GM12872 (cell line): ENCODE results near the gene SKI.

ENCODE experiments used
- TF ChIP-seq, protein P1 (sequence below): IDR thresholded peaks from 3 replicates; pipeline ENCODE4 v1.5.1; 2011; ENCODE audit warnings: low read depth, mild to moderate bottlenecking, low read length, moderate library complexity; ENCODE audit not compliant: insufficient read depth

SKI gene

DNA sequence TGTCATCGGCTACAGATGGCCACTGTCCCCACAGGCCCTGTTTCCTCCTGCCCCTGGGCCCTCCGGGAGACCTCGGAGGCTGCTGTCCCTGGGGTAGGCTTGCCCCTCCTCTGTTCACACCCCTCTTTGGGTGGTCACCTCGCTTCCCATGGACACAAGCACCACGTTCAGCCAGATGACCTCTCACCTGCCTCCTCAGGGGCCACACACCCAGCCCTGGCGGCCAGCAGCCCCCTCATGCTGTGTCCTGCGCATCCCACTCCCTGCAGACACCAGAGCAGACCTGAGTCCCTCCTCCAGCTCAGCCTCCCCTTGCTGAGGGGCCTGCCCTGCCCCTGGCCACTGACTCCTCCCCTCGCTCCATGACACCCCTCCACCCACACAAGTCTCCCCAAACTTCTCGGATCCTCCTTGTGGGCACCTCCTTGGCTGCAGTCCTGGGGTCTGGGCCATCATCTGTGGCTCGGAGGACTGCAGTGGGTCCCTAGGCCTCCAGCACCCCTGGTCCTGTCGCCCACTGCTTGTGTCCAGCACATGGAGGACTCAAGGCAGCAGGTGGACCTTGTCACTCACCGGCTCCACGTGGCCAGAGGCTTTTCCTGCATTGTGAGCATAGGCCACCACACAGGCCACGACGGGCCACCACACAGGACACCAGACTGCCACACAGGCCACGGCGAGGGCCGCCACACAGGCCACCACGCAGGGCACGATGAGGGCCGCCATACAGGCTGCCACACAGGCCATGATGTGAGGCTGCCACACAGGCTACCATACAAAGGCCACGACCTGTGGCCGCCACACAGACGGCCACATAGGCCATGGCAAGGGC lies 112.2 kb downstream of the SKI start:
- TF ChIP-seq, protein P1, sequence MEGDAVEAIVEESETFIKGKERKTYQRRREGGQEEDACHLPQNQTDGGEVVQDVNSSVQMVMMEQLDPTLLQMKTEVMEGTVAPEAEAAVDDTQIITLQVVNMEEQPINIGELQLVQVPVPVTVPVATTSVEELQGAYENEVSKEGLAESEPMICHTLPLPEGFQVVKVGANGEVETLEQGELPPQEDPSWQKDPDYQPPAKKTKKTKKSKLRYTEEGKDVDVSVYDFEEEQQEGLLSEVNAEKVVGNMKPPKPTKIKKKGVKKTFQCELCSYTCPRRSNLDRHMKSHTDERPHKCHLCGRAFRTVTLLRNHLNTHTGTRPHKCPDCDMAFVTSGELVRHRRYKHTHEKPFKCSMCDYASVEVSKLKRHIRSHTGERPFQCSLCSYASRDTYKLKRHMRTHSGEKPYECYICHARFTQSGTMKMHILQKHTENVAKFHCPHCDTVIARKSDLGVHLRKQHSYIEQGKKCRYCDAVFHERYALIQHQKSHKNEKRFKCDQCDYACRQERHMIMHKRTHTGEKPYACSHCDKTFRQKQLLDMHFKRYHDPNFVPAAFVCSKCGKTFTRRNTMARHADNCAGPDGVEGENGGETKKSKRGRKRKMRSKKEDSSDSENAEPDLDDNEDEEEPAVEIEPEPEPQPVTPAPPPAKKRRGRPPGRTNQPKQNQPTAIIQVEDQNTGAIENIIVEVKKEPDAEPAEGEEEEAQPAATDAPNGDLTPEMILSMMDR, result no peak

DNA sequence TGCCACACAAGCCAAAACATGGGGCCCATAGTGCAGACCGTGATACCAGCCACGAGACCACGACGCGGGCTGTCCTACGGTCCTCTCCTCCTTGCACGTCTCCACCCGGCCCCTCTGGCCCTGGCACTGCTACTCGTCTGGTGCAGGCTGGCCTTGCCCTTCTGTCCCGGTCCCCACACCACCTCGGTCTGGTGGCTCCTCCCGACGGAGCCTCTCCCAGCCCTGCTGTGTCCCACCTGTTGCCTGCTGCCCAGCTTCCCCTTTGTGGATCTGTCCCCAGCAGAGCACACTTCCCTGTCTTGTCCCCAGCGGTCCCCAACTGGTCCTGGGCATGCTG lies 112.8 kb downstream of the SKI start:
- TF ChIP-seq, protein P1, result no peak

DNA sequence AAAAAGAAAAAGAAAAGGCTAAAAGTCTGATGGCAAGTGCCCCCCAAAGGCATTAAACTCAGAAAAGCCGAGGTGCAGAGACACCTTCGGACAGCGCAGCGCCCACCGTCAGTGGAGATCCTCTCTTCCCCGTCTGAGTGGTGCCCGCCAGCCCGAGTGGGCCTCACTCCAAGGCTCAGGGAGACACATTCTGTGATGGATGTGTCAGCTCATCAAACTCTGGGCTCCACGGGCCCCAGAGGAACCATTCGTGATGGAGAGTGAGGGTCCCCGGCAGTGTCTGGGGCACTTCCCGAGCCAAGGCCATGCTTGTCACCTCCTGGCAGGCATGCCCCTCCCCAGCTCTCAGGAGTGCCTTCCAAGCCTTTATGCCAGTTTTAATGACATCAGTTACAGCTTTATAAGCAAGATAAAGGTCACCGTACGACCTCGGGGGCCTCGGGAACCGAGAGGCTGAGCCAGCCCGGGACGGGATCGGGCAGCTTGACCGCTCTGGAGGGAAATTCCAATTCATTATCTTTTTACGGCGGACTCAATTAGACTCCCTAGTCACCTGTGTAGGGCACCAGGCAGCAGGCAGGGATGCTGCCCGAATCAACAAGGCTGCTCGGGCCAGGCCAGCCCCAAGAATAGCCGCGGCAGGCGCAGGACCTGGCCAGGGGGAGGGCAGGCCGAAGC lies 113.7 kb downstream of the SKI start:
- TF ChIP-seq, protein P1, result no peak

DNA sequence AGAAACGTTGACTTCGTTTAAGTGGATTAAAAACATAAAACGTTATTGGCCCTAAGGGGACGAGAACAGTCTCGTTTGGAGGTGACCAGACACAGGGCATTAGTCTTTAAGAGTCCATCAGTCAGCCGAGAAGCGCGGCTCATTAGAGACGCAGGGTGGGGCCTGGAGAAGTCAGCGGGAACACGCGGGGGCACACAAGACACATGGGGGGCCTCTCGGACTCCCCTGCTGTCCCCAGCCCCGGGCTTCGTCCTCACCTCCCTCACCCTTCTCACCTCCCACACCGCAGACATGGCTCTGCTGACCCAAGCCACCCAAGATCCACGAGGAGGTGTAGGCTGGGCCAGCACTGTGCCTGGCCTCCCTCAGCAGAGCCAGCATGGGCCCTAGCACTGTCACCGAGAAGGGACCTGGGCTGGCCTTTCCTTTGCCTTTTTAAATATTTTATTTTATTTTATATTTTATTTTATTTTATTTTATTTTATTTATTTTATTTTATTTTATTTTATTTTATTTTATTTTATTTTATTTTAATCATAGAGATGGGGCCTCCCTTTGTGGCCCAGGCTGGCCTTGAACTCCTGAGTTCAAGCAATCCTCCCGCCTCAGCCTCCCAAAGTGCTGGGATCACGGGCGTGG lies 114.4 kb downstream of the SKI start:
- TF ChIP-seq, protein P1, result no peak

DNA sequence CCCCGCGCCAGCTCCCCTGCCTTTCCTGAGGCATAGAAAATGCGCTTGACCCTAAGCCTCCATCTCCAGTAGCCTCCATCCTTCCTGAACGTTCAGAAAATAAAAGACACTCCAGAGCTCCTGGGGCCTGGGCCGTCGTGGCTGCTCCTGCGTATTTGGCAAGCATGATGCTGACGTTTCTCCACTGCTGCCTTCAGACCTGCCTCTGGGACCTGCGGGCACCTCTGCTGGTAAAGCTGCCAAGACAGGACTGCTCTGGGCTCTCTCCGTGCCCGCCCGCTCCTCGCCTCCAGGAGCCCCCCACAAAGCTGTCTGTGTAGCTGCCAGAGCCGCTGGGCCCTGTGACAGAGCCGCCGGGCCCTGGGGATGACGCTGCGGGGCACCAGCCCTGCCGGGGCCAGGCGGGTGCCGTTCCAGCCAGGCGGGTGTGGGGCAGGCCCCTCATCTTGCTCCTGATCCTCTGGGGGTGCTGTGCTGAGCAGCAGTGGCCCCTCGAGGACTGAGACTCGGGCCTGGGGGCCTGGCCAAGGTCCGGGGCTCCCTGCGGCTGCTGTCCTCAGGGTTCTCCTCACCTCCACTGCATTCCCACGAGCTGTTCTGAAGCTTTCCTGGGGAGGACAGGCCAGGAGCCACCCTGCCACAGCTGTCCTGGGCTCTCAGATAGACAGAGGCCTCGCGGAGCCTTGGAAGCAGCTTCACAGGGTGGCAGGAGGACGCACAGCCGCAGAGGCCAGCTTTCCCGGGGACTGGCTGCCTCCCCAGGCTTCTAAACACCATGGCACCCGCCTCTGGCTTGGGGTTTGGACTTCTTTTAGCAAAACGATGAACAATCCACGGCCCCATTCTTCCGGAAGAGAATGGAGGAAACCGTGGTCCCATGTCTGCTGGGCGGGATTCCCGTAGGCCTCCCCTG lies 115.2 kb downstream of the SKI start:
- TF ChIP-seq, protein P1, result no peak

DNA sequence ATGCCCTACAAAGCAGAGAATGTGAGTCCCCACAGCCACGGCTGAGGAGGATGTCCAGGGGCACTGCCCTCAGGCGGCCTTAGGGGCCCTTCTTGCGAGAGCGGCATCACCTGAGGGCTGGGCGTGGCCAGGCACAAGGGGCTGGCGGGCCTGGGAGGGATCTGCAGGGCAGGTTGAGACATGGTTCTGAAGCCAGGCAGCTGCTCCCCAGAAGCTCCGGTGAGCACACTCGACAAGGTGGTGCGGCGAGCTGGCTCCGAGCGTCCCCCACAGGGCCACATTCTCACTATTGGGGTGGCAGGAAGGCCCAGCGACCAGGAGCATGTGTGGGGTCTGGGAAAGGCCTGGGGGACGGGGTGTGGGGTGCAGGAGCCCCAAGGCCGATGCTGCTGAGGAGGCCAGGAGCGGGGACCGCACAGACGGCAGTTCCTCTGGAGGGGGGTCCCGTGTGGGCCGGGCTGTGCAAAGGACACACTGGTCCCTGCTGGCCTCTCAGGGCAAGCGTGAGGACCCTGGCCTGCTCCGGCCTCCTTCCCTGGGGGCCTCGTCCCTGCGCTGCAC lies 116.1 kb downstream of the SKI start:
- TF ChIP-seq, protein P1, result no peak
